GM21515 (cell line): ENCODE results near the gene NR5A1.

Experiments
- ATAC-seq: cut with Tn5 transposase; IDR thresholded peaks from one replicate; pipeline ENCODE4 v1.9.1; 2021; ENCODE audit not compliant: unreplicated experiment

Gene NR5A1

DNA sequence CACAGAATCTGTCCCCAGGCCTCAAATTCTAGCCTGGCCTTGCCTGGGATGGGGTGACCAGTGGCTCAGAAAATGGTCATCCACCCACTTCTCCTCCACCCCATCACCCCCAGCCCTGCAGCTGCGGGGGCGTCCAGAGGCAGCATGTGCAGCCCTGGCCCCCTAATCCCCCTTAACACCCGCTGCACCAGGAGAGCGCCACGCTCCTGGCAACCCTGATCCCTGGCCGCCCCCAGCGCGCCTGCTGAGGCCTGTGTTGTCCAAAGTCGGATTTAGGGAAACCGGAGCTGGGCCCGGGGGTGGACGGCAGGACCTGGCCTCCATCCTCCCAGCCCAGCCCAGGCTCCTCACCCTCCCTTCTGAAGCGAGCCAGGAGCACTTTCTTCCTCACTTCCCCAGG, 22.0 kb downstream of the NR5A1 start:
- ATAC-seq = no peak

DNA sequence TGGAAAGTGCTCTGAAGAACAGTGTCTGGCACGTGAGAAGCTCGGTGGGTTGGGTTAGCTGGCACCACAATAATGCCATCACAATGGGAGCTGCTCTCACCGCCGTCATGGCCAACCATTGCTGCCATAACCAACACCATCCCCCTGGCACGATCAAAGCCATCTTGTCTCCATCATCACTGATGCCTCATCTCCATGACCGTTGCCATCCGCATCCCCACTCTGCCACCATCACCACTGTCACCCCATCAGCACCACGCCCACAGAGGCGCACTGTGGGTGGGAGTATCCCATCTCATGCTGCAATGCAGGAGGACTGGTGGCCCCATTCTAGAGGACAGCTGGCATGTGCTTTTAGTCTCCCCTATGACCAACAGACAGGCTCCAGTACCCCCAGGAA, 23.7 kb downstream of the NR5A1 start:
- ATAC-seq = no peak

- ATAC-seq = no peak
These were observed 24.7 kb downstream of the NR5A1 start for GRCh38 chr9:124482431-124483031.

DNA sequence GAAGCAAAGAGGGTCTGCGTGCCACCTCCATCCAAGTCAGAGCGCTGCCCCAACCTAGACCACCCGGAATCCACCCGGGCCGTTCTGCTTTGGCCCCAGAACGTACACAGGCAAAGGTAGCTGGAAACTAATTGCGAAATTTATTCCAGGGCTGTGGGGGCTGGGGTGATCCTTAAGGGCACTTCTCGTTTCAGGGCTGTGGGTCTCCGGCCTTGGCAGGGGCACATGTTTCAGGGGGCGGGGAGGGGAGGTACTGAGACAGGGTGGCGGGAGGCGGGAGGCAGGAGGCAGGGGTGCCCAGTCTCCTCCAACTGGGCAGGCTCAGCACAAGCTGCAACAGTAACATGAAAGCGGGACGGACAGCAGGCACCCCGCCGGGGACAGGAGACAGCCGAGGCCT, 26.1 kb downstream of the NR5A1 start:
- no peak for ATAC-seq

DNA sequence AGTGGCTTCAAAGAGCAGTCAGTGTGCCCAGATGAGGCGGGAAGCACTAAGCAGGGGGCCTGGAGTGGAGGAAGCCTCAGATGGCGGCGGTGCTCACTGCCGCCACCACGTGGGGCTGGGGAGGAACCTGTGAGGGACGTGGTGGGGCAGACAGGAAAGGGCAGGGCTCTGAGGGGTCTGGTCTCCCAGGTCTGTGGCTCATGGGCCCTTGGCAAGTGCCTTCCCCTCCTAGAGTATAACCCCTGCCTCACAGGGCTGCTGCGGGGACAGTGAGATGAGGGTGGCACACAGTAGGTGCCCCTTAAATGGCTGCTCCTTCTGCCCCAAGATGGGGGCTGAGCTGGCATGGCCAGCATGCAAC, 26.6 kb downstream of the NR5A1 start:
- ATAC-seq = no peak

GRCh38 chr9:124479947-124480620, 27.1 kb downstream of the NR5A1 start:
- no peak for ATAC-seq

- ATAC-seq = no peak
These were observed 27.8 kb downstream of the NR5A1 start for GRCh38 chr9:124479371-124479770.

DNA sequence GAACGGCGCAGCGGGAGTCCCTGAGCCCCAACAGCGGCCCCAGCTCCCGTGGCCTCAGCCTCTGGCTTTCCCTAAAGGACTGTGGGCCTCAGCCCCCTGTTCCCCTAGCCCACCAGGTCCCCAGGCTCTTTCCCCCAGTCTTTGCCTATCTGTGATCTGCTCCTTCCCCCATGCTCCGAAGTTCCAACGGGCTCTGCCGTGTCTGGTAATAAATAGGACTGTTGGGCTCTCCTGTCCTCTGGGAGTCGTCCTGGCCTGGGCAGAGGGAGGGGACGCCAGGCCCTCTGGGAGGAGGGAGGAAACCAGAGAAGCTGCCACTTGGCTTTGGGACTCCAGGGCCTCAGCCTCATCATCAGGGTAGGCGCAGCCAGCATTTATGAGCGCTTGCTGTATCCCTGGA, 28.8 kb downstream of the NR5A1 start:
- ATAC-seq = no peak

DNA sequence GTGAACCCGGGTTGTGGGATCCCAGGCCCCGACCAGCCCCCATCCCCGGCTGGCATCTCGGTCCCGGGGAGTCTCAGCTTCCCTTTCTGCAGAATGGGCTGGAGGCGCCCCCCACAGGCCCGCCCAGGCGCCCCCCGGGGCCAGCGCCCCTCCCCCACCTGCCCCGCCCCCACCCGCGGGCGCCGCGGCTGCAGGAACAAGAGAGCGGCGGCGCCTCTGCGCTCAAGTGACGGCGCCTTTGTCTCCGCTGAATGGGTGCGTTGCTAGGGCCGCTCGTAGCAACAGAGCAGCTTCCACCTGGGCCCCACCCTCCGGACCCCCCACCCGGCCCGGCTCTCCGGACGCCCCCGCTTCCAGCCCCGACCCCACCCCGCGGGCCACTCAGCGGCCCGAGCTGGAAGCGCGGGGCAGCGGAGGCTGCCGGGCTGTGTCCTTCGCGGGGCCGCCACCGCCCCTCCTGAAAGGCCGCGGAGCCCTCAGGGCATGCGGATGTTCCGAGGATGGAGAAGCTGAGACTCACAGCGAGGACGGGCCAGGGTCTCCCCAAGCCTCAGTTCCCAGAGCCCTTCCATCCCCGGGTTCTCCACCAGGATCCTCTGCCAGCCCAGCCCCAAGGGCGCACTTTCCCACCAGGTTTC, 29.4 kb downstream of the NR5A1 start:
- ATAC-seq = no peak

DNA sequence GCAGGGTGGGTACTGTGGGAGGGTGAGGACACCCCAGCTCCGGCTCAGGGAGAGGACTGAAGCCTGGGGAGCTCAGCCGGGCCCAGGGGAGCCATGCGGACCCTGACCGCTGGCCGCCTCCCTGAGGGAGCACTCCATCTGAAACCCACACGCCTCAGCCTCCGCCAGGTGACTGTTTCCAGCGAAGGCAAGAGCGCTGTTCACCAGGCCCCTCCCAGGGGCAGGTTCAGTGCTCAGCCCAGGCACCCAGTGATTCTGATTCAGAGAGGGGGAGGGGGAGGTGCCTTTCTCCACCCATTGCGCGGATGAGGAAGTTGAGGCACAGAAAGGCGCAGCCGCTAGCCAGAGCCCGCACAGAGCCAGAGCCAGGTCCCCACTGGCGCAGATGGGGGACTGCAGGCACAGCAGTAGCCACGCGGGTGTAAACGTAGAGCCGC, 30.0 kb downstream of the NR5A1 start:
- ATAC-seq = no peak

DNA sequence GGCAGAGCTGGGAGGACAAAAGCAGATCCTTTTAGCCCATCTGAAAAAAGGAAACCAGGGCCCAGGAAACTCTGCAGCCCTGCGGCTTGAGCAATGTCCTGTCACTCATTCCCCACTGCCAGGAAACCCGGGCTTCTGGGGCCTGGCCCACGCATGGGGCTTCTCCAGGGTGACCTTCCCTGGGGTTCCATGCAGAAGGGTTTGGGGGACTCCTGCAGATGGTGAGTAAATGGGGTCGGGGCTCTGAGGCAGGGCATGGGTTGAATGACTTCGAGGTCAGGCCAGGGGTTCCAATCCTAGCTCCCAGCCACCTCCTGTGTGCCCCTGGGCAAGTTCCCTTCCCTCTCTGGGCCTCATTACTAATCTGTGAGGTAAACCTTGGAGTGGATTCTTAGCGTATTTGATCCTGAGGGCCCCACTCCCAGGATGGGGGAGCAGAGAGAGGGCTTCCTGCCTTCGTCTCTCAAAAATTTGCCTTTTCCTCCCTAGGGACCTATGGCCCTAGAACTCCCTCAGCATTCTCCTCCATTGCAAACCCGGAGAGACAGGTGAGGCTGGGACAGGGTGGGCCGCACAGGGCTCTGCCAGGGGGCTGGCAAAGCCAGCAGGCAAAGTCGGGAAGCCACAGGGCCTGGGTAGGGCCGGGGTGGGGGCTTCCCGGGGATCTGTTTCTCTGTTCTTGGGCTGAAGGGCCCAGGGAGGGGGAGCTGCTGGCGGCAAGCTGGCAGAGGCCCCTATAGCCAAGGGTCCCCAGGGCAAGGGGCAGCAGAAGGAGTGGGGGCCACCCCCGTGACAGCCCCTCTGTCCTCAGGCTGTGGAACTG, 31.1 kb downstream of the NR5A1 start:
- ATAC-seq = no peak

- ATAC-seq = no peak
These were observed 31.9 kb downstream of the NR5A1 start for GRCh38 chr9:124475158-124475867.

GRCh38 chr9:124474151-124474550, 33.0 kb downstream of the NR5A1 start:
- no peak for ATAC-seq

DNA sequence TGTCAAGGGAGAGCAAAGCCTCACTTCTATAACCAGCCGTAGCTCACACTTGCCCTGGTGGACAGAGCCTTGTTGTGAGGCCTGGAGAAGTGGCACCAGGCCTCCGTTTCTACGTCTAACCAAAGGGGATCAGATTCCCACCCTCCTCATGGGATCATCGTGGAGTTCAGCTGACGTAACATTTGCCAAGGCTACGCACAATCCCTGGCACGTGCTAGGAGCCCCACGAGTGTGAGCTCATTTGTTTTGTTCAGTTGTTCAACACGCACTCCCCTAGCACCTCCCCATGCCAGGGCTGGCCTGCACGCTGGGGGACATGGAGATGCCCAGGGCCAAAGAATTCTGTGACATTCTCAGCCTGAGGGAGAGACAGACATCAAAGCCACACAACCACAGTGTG, 33.9 kb downstream of the NR5A1 start:
- ATAC-seq = no peak

DNA sequence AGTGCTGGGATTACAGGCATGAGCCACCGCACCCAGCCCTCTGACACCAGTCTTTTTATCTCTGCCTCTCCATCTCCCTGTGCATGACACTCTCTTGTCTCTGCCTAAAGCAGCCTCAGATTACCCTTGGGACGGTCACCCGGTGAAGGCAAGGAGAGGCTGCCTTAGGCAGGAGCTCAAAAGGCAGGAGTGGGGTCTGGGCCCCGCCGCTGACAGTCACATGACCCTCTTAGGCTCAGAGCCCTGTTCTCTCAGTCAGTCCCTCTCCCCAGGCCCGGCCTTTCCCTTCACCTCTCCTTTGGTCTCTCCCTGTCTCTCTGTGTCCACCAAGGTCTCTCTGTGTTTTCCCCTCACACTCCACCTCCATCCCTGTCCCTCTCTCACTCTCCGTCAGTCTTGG, 34.4 kb downstream of the NR5A1 start:
- no peak for ATAC-seq

DNA sequence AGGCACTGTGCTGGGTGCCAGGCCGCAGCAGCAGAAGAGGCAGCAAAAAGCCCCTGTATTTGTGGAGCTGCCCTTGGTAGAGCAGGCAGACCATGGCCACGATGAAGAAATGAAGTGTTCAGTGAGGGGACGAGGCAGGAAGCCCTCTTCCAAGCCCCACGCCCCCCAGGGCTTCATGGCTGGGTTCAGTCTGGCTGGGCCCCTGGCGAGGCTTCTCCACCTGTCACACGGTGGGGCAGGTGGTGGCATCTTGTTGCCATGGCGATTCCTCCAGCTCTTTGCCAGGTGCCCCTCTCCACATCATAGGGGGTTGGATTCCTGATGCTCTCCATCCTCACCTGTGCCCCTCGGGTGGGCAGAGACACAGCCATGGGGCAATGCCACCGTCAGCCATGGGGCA, 35.4 kb downstream of the NR5A1 start:
- no peak for ATAC-seq

DNA sequence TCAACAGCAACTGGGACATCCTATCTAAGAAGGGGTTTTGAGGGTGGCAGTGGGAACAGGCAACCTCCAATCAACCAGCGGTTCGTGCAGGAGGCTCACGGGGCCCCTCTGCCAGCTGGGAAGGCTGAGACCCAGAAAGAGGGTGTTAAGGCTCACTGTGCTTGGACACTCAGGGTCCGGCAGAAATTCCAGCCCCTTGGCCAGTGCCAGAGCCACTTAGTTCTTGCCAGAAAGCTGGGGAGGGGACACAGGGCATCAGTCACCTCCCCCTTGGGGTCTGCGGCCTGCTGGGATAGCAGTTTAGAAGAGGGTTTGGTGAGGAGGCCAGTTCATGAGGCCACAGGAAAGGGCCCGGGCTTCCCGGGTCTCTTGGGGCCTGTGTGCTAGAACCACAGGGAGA, 36.5 kb downstream of the NR5A1 start:
- no peak for ATAC-seq

GRCh38 chr9:124470306-124470705, 36.9 kb downstream of the NR5A1 start:
- no peak for ATAC-seq

DNA sequence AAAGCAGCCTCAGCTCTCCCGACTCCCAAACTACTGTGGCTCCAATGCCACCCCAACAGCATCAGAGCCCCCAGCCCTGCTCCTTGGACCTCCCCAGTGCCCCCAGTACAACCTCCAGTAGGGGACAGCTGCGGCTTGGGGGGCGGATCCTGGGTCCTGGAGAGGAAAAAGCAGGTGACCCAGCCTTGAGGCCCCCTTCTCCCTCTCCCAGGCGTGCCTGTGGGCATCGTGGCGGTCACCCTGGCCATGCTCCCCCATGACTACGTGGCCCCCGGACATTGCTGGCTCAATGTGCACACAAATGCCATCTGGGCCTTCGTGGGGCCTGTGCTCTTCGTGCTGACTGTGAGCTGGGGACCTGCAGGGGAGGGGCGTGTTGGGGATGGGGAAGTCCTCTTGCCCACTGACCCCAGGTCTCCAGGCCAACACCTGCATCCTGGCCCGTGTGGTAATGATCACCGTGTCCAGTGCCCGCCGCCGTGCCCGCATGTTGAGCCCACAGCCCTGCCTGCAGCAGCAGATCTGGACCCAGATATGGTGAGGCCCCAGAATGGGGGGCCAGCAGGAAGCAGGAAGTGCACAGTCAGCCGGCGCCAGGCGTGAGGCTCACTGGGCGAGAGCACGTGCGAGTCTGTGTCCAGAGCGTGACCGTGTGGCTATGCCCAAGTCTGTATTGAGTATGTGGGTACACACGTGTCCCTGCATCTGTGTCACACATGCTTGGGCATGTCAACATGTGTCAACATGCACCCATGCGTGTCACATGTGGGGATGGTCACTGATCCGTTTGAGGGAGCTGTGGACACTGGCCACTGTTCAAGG, 38.0 kb downstream of the NR5A1 start:
- no peak for ATAC-seq

- ATAC-seq = no peak
These were observed 39.0 kb downstream of the NR5A1 start for GRCh38 chr9:124468061-124468740.
